Coronary artery (tissue), 2 donors: ENCODE results near the gene PRORP.
A peak's percentile ranks its signal among the peaks of the same experiment; 100 is the strongest.
"Not testable (repeated sequence)": the region's sequence is repeated elsewhere in the genome, so short reads cannot be mapped to it uniquely, and the experiment has no call there.

ENCODE experiments used
- DNase-seq: peaks from one replicate; pipeline ENCODE4 v3.0.0-alpha.2; 2017; ENCODE audit warnings: low spot score
- H3K27ac ChIP-seq, 2 donors: fragments of 200-600 bp; sonication (generic); one replicate each; pipeline ENCODE4 v1.5.1; 2016 to 2019
- H3K4me3 ChIP-seq: fragments of 200-600 bp; sonication (generic); 2 replicates; pipeline ENCODE4 v1.5.1; 2016; ENCODE audit warnings: mild to moderate bottlenecking, moderate library complexity
- CTCF ChIP-seq: fragments of 200-600 bp; sonication (generic); IDR thresholded peaks from one replicate; pipeline ENCODE4 v1.5.1; 2019; ENCODE audit warnings: antibody characterized with exemption

The PRORP gene

GRCh38 chr14:35121887-35122695, at the start of gene PRORP, which contains the start of gene PPP2R3C:
PRORP (plus strand) TSS chr14:35122552; CDS start chr14:35123246, 694 bp downstream.
PPP2R3C (minus strand) TSS chr14:35121990; CDS start chr14:35121959, 31 bp downstream.
- peak; percentile 96 for DNase-seq
- H3K4me3 ChIP-seq, result peak within 1 kb of the TSS; percentile 80
- peak within 1 kb of the TSS; percentile 87 to 92 for H3K27ac ChIP-seq
- TF ChIP-seq CTCF, result no peak

- no peak overlapping the region for H3K27ac ChIP-seq
- no peak for TF ChIP-seq CTCF
- no peak overlapping the region for H3K4me3 ChIP-seq
- no peak for DNase-seq
Observed at GRCh38 chr14:35073486-35073885, 48.9 kb upstream of the PRORP start.

GRCh38 chr14:35078082-35078481, 44.3 kb upstream of the PRORP start:
- H3K27ac ChIP-seq, result no peak overlapping the region
- TF ChIP-seq CTCF, result no peak
- H3K4me3 ChIP-seq, result no peak overlapping the region
- no peak for DNase-seq

- no peak overlapping the region for H3K4me3 ChIP-seq
- no peak overlapping the region for H3K27ac ChIP-seq
- DNase-seq, result no peak
- no peak for TF ChIP-seq CTCF
Observed at GRCh38 chr14:35079742-35080141, 42.6 kb upstream of the PRORP start.

GRCh38 chr14:35083530-35084150, 38.7 kb upstream of the PRORP start:
- TF ChIP-seq CTCF, result no peak
- H3K27ac ChIP-seq, result no peak overlapping the region
- DNase-seq, result no peak
- H3K4me3 ChIP-seq, result no peak overlapping the region

GRCh38 chr14:35085441-35085840, 36.9 kb upstream of the PRORP start:
- Histone ChIP-seq H3K27ac (no peak overlapping the region), H3K4me3 (no peak overlapping the region)
- DNase-seq, result no peak
- TF ChIP-seq CTCF, result no peak

GRCh38 chr14:35088514-35088913, 33.8 kb upstream of the PRORP start:
- no peak for TF ChIP-seq CTCF
- Histone ChIP-seq H3K4me3 (no peak overlapping the region), H3K27ac (no peak overlapping the region)
- no peak for DNase-seq

GRCh38 chr14:35094645-35095044, 27.7 kb upstream of the PRORP start:
- not testable (repeated sequence) for H3K4me3 ChIP-seq, DNase-seq, H3K27ac ChIP-seq
